ENCODE measurements around the gene GLYATL3. TPM values are rescaled to one million over a fixed set of nuclear protein-coding genes. Genes with fewer than 3 reads are reported as not detected.
A peak's percentile ranks its signal among the peaks of the same experiment; 100 is the strongest.

The GLYATL3 gene
- total RNA-seq, 4 donors from 2014 or later: not detected

DNA sequence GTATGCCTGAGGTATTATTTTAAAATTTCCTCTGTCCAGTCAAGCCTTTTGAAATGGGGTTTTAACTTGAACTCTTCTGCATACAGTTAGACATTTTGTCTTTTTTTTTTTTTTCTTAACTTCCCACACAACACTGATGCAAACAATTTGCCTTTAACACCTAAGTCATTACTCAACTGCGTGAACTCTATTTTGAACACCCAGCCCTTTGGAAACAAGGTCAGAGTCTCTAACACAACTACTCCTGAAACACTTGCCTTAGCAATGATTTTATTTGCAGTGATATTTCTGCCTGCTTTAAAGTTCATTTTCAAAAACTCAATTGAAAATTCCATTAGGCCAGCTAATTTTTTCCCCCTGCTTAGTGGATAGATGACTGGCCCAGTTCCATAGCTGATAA, 24.2 kb downstream of the GLYATL3 start:
- TF ChIP-seq, protein P1, sequence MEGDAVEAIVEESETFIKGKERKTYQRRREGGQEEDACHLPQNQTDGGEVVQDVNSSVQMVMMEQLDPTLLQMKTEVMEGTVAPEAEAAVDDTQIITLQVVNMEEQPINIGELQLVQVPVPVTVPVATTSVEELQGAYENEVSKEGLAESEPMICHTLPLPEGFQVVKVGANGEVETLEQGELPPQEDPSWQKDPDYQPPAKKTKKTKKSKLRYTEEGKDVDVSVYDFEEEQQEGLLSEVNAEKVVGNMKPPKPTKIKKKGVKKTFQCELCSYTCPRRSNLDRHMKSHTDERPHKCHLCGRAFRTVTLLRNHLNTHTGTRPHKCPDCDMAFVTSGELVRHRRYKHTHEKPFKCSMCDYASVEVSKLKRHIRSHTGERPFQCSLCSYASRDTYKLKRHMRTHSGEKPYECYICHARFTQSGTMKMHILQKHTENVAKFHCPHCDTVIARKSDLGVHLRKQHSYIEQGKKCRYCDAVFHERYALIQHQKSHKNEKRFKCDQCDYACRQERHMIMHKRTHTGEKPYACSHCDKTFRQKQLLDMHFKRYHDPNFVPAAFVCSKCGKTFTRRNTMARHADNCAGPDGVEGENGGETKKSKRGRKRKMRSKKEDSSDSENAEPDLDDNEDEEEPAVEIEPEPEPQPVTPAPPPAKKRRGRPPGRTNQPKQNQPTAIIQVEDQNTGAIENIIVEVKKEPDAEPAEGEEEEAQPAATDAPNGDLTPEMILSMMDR (IDR thresholded peaks at IDR 0.05): no peak
- DNase-seq (ENCODE audit: low spot score) (no peak), ATAC-seq (ENCODE audit: low FRiP score) (no peak)

DNA sequence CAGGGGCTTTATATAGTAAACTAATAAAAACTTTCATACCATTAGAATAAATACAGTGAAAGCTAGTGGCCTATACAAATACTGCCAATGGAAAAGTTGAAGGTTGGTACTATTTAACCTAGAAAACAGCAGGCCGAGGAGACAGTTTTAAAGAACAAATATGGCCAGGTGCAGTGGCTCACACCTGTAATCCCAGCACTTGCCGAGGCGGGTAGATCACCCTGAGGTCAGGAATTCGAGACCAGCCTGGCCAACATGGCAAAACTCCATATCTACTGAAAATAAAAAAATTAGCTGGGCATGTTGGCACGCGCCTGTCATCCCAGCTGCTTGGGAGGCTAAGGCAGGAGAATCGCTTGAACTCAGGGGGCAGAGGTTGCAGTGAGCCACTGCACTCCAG, 24.8 kb downstream of the GLYATL3 start:
- DNase-seq (ENCODE audit: low spot score): no peak
- TF ChIP-seq, protein P1 (IDR thresholded peaks at IDR 0.05): no peak
- no peak for ATAC-seq (ENCODE audit: low FRiP score)

DNA sequence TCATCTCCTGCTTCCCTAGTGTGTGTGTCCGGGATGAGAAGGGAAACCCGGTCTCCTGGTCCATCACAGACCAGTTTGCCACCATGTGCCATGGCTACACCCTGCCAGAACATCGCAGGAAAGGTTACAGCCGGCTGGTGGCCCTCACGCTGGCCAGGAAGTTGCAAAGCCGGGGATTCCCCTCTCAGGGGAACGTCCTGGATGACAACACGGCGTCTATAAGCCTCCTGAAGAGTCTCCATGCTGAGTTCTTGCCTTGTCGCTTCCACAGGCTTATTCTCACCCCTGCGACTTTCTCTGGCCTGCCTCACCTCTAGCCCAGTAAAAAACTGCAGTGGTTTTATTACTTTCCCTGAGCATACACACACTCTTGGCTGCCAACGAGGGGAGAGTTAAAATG, 26.9 kb downstream of the GLYATL3 start:
- ATAC-seq (ENCODE audit: low FRiP score) (no peak), DNase-seq (ENCODE audit: low spot score) (no peak)
- TF ChIP-seq, protein P1 (IDR thresholded peaks at IDR 0.05): no peak

DNA sequence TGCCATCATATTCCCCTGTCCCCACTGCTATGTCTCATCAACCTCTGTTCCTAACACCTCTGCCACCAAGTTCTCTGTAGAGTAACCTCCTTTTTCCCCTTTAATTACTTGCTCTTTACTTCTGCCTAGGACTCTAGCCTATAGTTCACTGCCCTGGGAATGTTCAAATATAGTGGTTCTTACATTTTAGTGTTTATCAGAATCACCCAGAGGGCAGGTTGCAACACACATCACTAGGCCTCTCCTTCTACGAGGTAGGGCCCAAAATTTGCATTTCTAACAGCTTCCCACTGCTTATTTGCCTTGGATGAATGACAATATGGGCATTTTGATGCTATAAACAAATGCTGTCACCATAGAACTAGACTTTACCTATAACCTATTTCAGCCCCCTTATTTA, 27.6 kb downstream of the GLYATL3 start:
- TF ChIP-seq, protein P1 (IDR thresholded peaks at IDR 0.05): no peak
- DNase-seq (ENCODE audit: low spot score) (no peak), ATAC-seq (ENCODE audit: low FRiP score) (no peak)

DNA sequence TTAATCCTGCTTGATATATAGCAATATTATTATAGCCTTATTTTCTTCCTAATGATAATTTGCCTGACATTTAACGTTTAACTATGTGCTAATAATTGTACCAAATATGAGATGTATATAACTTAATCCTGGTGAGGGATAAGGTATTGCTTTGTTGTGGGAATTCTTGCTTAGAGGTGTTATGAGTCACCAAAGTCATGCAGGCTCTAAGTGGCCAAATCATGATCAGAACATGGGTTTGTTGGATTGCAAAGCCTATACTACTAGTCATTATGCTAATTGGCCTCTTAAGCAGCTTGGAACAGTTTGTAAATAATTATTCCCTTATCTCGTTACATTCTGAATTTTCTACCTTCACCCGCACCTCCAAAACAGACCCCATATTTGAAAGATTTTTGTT, 28.8 kb downstream of the GLYATL3 start:
- TF ChIP-seq, protein P1 (IDR thresholded peaks at IDR 0.05): no peak
- ATAC-seq (ENCODE audit: low FRiP score): no peak
- DNase-seq (ENCODE audit: low spot score): no peak

DNA sequence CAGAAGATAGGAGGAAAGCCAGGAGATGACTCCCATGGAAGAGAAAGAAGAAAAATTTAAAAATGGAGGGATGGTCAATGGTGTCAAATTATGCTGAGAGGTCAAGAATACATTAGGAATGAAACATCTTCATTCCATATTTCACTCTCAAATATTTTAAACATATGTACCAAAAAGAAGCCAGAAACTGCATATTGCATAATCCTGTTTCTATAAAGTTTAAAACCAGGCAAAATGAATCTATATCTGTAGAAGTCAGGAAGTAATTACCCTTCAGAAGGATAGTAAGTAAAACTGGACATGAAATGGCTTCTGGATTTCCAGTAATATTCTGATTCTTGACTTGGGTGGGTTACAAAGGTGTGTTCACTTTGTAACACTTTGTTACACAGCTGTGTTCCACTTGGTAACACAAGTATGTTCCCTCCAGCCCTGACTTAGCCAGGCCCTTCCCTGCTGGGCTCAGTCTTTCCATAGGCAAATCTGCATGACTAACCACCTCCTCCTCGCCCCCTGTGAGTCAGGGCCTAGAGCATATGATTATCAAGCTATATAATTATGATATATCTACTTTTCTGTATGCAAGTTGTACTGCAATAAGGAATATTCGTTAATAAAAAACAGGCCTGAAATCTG, 30.5 kb downstream of the GLYATL3 start:
- TF ChIP-seq, protein P1 (IDR thresholded peaks at IDR 0.05): no peak
- ATAC-seq (ENCODE audit: low FRiP score) (no peak), DNase-seq (ENCODE audit: low spot score) (no peak)

DNA sequence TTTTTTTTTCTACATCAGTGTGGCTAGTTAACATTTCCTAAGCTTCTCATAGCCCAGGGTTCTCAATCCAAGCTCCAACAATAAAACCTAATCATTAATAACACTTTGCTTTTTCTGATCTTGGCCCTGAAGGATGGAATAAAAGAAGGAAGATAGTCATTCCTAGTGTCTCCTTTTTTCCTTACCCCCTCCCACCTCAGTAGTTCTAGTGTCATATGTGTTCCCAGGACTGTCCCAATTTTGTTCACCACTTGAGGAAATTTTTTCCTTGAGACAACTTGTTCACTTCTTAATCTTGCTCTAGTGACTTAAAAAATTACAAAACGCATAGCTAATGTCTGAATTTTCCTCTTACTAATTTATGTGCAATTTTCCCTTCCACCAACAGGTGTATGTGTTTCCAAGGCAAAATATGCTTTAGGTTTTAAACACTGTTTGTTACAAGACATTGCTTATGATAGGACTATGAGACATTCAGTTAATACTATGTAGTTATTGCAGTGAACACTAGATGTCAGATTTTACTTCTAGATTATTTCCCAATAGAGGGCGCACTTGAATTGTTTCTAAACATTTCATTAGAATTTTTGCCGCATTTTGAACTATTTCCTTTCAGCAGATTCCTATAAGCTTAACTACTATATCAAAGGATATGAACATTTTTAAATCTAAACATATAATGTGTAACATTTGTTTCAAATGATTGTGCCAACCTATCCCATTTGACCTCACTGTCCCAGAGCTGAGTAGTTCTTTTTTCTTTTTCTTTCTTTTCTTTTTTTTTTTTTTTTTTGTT, 32.2 kb downstream of the GLYATL3 start:
- ATAC-seq (ENCODE audit: low FRiP score): peak; percentile 71
- no peak for DNase-seq (ENCODE audit: low spot score)
- TF ChIP-seq, protein P1 (IDR thresholded peaks at IDR 0.05): peak in 1 of 3 donors; percentile 34
